Prostate gland (tissue), 2 donors: ENCODE measurements around the gene IQGAP2. TPM values are rescaled to one million over a fixed set of nuclear protein-coding genes. Genes with fewer than 3 reads are reported as not detected.

Experiments
- DNase-seq: peaks from one replicate; pipeline ENCODE4 v3.0.0-alpha.2; 2019; ENCODE audit warnings: low spot score
- H3K27ac ChIP-seq, 2 donors: fragments of 200-600 bp; sonication (generic); 2 replicates each; pipeline ENCODE4 v1.5.1; 2017 to 2019
- H3K27me3 ChIP-seq: fragments of 200-600 bp; sonication (generic); replicated peaks from 2 replicates; pipeline ENCODE4 v1.5.1; 2019; ENCODE audit not compliant: insufficient read depth
- H3K36me3 ChIP-seq, 2 donors: fragments of 200-600 bp; sonication (generic); 1 replicate in 1 of 2; 2 replicates in 1 of 2; pipeline versions ENCODE4 v1.5.1 to v1.8.1; 2017 to 2019
- H3K4me1 ChIP-seq: fragments of 200-600 bp; sonication (generic); replicated peaks from 2 replicates; pipeline ENCODE4 v1.5.1; 2019
- H3K4me3 ChIP-seq, 2 donors: fragments of 200-600 bp; sonication (generic); 2 replicates each; pipeline ENCODE4 v1.5.1; 2017 to 2019
- H3K9me3 ChIP-seq: fragments of 200-600 bp; sonication (generic); 2 replicates; pipeline ENCODE4 v1.5.1; 2017
- POLR2A ChIP-seq: fragments of 450-650 bp; IDR thresholded peaks from one replicate; pipeline ENCODE4 v1.6.1; 2016; ENCODE audit warnings: antibody characterized with exemption, mild to moderate bottlenecking
- POLR2AphosphoS5 ChIP-seq: sonication (generic); formaldehyde crosslinking; IDR thresholded peaks from one replicate; pipeline ENCODE4 v1.6.1; 2017; ENCODE audit warnings: antibody characterized with exemption
- WGBS: methylation state at CpG from one replicate; pipeline ENCODE4 v1.1.5; 2018; 5-methylcytosine and 5-hydroxymethylcytosine counted together
- intact Hi-C: fragments of 100-400 bp; cut with DNase I; formaldehyde crosslinking; loops from one replicate; pipeline ENCODE4 v1.14.2; 2022
- total RNA-seq, 2 donors: library from RNA; depleted of rRNA; stranded (reverse); fragments of >200 nt; gene quantifications; one replicate each; pipeline ENCODE4 v1.1.0, GENCODE V29; 2016
- TF ChIP-seq, protein P1 (sequence below), 4 experiments: fragments of 200-600 bp in 2 of 4; fragments of 450-650 bp in 2 of 4; sonication (generic) in 2 of 4; IDR thresholded peaks; 1 replicate in 3 of 4; 2 replicates in 1 of 4; pipeline ENCODE4 v1.5.1; 2016 to 2019; ENCODE audit warnings: antibody characterized with exemption in 4 of 4, mild to moderate bottlenecking in 2 of 4, moderate library complexity in 2 of 4

Gene IQGAP2
- total RNA-seq, 2 donors from 2014 or later: 41.5 to 64.9 TPM

GRCh38 chr5:76672242-76672641 lies 269.2 kb downstream of the IQGAP2 start:
- Histone ChIP-seq H3K36me3 (no peaks in the 10 kb centered on the region), H3K4me3 (no peak overlapping the region), H3K9me3 (no peaks in the 10 kb centered on the region), H3K4me1 (no peaks in the 10 kb centered on the region), H3K27me3 (no peaks in the 10 kb centered on the region), H3K27ac (no peak overlapping the region)
- WGBS: 57% methylated on average over 2 of the region's 2 CpGs
- no peak for TF ChIP-seq POLR2A
- TF ChIP-seq, protein P1, sequence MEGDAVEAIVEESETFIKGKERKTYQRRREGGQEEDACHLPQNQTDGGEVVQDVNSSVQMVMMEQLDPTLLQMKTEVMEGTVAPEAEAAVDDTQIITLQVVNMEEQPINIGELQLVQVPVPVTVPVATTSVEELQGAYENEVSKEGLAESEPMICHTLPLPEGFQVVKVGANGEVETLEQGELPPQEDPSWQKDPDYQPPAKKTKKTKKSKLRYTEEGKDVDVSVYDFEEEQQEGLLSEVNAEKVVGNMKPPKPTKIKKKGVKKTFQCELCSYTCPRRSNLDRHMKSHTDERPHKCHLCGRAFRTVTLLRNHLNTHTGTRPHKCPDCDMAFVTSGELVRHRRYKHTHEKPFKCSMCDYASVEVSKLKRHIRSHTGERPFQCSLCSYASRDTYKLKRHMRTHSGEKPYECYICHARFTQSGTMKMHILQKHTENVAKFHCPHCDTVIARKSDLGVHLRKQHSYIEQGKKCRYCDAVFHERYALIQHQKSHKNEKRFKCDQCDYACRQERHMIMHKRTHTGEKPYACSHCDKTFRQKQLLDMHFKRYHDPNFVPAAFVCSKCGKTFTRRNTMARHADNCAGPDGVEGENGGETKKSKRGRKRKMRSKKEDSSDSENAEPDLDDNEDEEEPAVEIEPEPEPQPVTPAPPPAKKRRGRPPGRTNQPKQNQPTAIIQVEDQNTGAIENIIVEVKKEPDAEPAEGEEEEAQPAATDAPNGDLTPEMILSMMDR (IDR thresholded peaks at IDR 0.05): no peak
- TF ChIP-seq POLR2AphosphoS5: no peak
- no peak for DNase-seq
- intact Hi-C loops: no loop called here

- no peak for DNase-seq
- H3K4me3 ChIP-seq: no peak overlapping the region
- TF ChIP-seq POLR2A: no peak
- TF ChIP-seq, protein P1 (IDR thresholded peaks at IDR 0.05): no peak
- no peaks in the 10 kb centered on the region for H3K36me3 ChIP-seq
- no peaks in the 10 kb centered on the region for H3K9me3 ChIP-seq
- H3K27me3 ChIP-seq: no peaks in the 10 kb centered on the region
- intact Hi-C loops: no loop called here
- H3K27ac ChIP-seq: no peak overlapping the region
- no peaks in the 10 kb centered on the region for H3K4me1 ChIP-seq
Measured at GRCh38 chr5:76673125-76673524, 270.0 kb downstream of the IQGAP2 start.

DNA sequence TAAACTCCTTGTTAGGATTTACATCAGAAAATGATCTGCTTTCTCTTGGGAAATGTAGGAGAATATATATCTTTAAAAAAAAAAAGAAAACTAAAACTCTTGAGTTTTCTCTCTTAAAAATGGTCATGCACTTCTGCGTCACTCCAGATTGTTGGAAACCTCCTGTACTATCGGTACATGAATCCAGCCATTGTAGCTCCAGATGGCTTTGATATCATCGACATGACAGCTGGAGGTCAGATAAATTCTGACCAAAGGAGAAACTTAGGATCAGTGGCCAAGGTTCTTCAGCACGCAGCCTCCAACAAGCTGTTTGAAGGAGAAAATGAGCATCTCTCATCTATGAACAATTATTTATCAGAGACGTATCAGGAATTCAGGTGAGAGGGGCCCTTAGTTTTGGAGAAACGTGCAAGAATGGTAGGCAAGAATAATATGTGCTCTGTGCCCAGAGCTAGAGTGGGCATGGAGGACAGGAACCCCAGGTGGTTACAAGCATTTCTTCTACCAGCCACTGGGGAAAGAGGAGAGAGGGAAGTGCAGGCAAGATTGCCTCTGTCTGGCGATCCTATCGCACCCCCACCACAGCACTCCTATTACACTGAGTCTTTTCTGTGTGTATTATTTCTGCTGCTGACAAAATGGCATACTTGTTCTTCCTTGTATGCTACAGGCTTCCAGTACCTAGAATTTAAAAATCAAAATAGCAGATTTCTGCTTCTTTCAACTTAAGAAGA lies 271.4 kb downstream of the IQGAP2 start:
- intact Hi-C loops: no loop called here
- no peak overlapping the region for H3K27ac ChIP-seq
- H3K36me3 ChIP-seq: no peaks in the 10 kb centered on the region
- H3K27me3 ChIP-seq: no peaks in the 10 kb centered on the region
- WGBS: 82% methylated on average over 8 of the region's 8 CpGs
- H3K4me3 ChIP-seq: no peak overlapping the region
- DNase-seq: no peak
- no peaks in the 10 kb centered on the region for H3K4me1 ChIP-seq
- H3K9me3 ChIP-seq: no peaks in the 10 kb centered on the region
- TF ChIP-seq POLR2A (no peak), POLR2AphosphoS5 (no peak)
- TF ChIP-seq, protein P1 (IDR thresholded peaks at IDR 0.05): no peak

- WGBS: 94% methylated on average over 1 of the region's 1 CpG
- Histone ChIP-seq H3K36me3 (no peaks in the 10 kb centered on the region), H3K27me3 (no peaks in the 10 kb centered on the region), H3K4me3 (no peak overlapping the region), H3K4me1 (no peaks in the 10 kb centered on the region), H3K27ac (no peak overlapping the region), H3K9me3 (no peaks in the 10 kb centered on the region)
- intact Hi-C loops: no loop called here
- no peak for TF ChIP-seq POLR2A
- TF ChIP-seq POLR2AphosphoS5: no peak
- no peak for DNase-seq
Measured at GRCh38 chr5:76675364-76675763, 272.3 kb downstream of the IQGAP2 start.

DNA sequence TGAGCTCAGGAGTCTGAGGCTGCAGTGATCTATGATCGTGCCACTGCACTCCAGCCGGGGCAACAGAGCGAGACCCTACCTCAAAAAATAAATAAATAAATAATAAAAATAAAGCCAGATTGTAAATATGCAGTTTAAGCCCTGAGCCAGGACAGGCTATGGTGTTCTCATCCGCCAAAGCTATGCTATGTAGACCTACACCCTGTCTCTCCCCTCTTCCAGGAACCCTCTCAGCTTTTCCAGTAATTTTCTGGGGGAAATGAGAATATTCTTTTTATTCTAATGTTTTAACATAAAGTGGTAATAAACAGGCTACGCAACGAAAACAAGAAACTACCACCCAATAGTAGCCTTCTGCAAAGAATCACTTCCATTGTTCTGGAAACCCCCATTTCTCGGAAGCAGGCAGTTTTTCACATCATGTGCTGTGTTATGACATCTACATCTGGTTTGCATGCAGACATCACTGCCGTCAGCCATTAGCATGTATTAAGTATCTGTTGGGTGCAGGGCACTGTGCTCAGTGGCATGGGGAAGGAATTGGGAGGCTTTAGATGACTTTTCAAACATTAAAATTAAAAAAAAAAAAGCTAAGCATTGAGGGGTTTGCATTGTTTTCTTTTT lies 274.9 kb downstream of the IQGAP2 start:
- H3K9me3 ChIP-seq: no peaks in the 10 kb centered on the region
- H3K27me3 ChIP-seq: no peaks in the 10 kb centered on the region
- 97% methylated on average over 8 of the region's 8 CpGs for WGBS
- H3K27ac ChIP-seq: no peak overlapping the region
- H3K4me3 ChIP-seq: no peak overlapping the region
- TF ChIP-seq POLR2A: no peak
- TF ChIP-seq POLR2AphosphoS5: no peak
- TF ChIP-seq, protein P1 (IDR thresholded peaks at IDR 0.05): no peak
- no peak for DNase-seq
- H3K4me1 ChIP-seq: no peaks in the 10 kb centered on the region
- intact Hi-C loops: no loop called here
- H3K36me3 ChIP-seq: no peaks in the 10 kb centered on the region
